GM19239 (cell line): ENCODE data around the gene PSMD1.
"Not testable (repeated sequence)": the region's sequence is repeated elsewhere in the genome, so short reads cannot be mapped to it uniquely, and the experiment has no call there.

Experiments used
- DNase-seq: peaks from one replicate; pipeline ENCODE4 v3.0.0; 2011; ENCODE audit warnings: low spot score; ENCODE audit not compliant: insufficient read length
- FAIRE-seq: peaks from 2 replicates; lab custom pipeline; 2011; peaks lifted over from hg19 to GRCh38; lab: Jason Lieb, UNC

PSMD1 gene

DNA sequence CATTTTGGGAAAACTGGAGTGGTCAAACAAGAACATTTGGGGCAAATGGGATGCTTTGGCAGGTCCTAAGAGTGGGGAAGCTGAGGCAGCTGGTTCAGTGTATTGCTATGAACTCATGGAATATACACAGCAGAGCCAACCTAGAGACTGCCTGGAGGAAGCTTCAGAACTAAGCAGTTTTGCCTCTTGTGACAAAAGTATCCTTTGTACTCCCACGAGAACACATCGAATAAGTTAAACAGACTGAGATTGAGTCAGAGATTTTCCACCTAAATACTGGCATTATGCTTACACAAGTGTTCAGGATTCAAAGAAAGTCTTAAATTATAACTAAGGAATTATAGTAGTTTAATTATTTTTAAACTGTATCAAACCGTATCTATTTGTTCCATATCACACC is 136.5 kb downstream of the PSMD1 start:
- DNase-seq (no peak), FAIRE-seq (no peak)

DNA sequence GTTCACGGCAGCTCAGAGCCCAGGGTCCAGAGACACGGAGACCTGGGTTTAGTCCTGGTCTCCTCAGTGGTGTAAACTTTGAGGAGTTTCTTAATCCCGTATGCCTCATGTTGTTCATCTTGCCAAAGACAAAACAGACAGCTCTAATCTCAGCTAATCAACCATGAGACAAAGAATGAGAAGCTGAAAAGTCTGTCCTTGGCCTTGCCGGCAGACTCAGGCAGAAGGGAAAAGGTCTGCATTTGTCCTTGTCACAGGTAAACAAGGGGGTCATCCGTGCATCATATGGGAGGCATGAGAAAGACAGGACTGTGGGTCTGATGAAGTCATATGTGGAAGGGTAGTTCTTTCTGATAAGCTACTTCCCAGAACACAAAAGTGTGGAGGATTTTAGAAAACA is 139.9 kb downstream of the PSMD1 start:
- FAIRE-seq (no peak), DNase-seq (no peak)

DNA sequence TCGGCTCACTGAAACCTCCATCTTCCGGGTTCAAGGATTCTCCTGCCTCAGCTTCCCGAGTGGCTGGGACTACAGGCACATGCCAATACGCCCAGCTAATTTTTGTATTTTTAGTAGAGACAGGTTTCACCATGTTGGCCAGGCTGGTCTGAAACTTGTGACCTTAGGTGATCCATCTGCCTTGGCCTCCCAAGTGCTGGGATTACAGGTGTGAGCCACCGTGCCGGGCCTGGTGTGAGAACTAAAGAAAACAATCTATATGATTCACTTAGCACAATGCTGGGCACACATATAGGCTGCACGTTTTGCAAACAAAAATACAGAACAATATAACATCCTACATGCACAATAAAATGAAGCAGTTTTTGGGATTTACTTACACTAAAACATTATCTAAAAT is 140.5 kb downstream of the PSMD1 start:
- FAIRE-seq, result not testable (repeated sequence)

DNA sequence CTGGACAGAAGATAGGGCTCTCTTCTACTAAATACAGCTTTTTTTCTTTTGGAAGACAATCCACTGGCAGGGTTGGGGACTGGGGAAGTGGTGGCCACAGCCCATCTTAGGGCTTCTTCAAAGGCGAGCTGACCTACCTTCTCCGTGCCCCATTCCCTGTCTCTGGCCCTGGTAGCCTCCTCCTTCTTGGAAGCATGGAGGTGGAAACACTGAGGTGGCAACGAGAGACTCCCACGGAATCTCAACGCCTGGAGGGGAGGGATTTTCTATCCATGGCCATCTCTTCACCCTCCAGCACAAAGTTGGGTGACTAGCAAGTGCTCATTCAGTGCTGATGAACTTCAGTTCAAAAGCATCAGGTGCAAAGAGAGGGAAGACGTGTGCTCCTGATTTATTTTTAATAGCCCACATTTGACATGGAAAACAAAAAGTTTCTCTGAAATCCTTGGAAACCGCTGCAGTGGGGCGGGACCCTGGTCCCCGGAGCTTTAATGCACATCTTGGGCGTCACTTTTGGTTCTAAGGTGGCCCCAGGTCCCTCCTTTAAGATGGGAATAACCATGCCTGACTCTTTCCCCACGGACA is 141.1 kb downstream of the PSMD1 start:
- DNase-seq (no peak), FAIRE-seq (no peak)

More for the DNA sequence above, 140.5 kb downstream of the PSMD1 start:
- not testable (repeated sequence) for DNase-seq

DNA sequence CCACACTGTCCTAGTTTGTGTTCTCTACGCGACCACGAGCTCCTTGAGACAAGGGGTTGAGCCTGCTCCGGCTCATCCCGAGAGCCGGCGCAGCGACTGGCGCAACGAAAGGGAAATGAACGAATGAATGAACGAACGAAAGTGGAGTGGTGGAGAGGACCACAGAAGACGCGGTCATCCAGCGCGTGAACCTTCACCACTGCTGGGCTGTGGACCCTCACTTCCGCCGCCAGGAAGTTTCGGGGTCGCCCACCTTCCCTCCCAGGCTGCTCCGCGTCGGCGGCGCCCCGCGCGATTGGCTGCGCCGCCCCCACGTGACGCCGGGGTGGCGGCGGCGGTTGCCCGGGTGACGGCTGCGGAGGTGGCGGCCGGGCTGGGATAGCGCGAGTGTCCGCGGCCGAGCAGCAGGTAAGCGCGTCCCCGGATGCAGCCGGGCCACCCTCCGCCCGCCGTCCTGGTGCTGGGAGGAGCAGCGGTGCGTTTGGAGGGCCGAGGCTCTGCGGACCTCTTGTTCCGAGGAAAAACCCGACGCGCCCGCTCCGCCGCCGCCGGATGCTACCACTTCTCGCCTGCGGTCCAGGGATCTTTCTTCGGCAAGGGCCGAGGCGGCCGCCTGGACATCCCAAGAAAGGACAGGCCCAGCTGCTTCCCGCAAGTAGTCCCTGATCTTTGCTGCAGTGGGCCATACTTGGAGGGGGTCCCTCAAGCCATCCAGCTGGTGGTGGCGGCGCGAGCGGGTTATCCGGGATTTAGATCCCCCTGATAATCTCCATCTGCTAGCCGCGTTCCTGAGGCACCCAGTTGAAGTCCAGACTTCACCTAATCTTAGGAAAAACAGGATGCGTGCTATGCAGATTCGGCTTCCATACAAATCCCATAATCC is 141.9 kb downstream of the PSMD1 start, which contains the start of gene ARMC9:
Gene ARMC9 (plus strand): TSS at position 341 of the 883 bp plus-strand sequence. CDS start 7,608 bp downstream, outside the sequence.
- DNase-seq (peak; percentile 91), FAIRE-seq (peak; percentile 90)

DNA sequence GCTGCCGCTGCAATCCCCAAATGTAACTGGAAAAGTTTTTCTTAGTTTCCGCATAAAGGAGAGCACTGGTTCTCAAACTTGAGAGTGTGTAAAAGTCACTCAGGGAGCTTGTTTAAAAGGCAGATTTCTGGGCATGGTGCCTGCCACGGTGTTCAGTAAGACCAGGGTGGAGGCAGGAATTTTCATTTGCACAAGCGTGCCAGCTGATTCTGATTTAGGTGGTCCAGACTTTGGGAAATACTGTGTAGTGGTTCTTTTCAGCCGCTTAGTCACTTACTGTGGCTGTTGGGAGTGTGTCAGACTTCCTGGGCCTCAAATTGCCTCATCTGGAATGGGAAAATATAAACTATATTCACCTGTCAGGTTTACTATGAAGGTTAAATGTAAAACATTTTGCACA is 142.6 kb downstream of the PSMD1 start:
- no peak for DNase-seq
- peak; percentile 21 for FAIRE-seq

DNA sequence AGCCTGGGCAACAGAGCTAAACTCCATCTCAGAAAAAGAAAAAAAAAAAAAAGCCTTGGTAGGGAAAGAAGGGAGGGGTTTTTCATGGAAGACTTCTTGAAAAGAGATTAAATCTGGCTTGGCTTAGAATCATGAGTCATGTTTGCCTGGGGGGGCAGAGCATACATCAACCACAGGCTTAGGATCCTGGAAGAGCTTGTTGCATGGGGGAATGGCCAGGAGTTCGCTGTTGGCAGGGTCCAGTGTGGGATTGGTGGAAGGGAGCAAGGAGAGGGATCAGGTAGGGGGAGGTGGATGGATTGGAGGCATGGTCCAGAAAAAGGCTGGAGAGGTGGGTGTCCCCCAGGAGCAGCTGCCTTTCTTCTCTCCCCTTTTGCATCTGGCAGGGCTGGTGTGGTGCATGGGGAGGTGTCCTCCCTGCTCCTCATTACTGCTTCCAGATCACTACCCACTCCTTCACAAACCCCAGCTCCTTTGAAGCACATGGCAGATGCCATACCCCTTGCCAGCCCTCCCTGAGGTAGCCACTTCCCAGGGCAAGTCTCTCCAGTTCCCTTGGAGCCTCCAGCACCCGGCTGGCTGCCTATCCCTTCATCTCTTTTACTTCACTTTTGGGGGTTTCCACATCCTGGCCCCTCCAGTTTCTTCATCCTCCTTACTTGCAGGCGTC is 144.3 kb downstream of the PSMD1 start:
- DNase-seq (no peak), FAIRE-seq (no peak)

DNA sequence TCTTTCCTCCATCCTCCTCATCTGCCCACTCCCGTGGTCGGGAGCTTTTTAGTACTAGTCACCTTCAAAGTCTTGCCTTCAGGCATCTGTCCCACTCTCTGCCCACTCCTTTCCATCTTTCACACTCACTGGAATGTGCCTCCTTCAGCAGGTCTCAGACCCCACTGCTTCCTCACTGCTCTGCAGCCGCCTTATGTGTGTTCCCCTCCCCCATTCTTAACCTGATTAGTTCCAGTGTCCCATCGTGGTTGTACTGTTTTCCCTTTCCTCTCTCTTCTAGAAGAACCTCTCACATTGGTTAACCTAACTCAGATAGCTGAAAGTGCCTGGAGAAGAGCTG is 144.8 kb downstream of the PSMD1 start:
- DNase-seq (no peak), FAIRE-seq (no peak)

DNA sequence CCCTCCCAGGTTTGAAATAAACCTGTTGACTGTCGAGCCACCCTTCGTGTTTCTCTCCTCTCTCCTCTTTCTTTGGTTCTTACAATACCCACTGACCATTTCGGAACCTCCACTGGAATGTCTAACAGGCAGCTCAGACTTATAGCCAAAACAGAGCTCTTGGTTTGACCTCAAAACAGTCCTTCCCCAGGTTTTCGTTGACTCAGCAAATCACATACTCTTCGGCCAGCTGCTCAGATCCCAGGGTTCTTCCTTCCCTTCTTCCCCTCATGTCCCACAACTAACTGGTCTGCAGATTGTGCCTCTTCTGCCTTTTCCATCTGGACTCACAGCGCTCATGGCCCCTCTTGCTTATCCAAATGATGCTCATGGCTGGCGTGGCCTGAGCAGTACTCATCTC is 146.4 kb downstream of the PSMD1 start:
- no peak for FAIRE-seq
- DNase-seq, result no peak

DNA sequence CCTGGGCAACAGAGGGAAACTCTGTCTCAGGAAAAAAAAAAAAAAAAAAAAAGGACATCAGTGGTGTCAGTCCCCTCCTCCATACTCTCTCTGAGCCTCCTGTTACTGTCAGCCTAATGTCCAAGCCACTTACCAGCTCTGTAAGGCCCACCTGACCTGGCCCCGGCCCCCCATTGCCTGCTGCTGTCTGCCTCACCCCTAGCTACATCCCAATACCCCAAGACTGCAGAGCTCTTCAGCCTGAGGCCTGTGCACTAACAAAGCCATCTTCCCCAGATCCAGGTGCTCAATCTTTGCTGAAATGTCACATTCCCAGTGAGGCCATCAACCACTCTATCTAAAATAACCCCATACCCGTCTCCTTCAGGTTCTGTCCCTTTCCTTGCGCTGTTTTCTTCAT is 147.5 kb downstream of the PSMD1 start:
- FAIRE-seq (no peak), DNase-seq (no peak)

DNA sequence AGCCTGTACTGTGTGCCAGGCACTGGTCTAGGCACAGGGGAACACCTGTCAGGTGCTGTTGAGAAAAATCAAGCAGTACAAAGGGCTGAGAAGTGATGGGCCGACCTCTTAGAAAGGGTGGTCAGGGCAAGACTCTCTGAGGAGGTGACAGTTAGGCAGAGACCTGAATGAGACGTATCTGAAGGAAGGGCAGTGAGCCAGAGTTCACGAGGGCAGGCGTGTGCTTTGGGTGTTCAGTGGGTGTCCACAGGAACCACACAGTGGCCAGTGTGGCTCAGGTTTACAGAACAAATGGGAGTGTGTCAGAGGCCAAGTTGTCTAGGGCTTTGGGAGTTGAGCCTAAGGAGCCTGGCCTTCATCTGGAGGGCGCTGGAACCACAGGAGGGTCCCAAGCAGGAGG is 147.9 kb downstream of the PSMD1 start:
- DNase-seq (no peak), FAIRE-seq (no peak)

DNA sequence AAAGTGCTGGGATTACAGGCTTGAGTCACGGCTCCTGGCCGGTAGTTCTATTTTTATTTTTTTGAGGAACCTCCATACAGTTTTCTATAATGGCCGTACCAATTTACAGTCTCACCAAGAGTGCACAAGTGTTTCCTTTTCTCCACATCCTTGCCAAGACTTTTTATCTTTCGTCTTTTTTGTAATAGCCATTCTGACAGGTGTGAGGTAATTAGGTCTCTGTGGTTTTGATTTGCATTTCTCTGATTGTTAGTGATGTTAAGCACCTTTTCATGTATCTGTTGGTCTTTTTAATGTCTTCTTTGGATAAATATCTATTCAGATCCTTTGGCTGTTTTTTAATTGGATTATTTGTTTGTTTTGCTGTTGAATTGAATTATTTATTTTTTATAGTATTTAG is 151.1 kb downstream of the PSMD1 start:
- DNase-seq, result no peak
- peak; percentile 21 for FAIRE-seq

DNA sequence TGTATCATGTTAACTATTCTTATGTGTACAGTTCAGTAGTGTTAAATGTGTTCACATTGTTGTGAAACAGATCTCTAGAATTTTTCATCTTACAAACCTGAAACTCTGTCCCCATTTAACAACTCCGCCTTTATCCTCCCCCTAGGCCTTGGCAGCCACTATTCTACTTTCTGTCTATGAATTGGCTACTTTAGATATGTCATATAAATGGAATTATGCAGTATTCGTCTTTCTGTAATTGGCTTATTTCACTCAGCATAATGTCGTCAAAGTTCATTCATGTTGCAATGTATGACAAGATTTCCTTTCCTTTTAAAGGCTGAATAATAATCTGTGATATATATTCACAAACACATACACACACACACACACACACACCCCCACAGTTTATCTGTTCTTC is 154.1 kb downstream of the PSMD1 start:
- FAIRE-seq (no peak), DNase-seq (no peak)

DNA sequence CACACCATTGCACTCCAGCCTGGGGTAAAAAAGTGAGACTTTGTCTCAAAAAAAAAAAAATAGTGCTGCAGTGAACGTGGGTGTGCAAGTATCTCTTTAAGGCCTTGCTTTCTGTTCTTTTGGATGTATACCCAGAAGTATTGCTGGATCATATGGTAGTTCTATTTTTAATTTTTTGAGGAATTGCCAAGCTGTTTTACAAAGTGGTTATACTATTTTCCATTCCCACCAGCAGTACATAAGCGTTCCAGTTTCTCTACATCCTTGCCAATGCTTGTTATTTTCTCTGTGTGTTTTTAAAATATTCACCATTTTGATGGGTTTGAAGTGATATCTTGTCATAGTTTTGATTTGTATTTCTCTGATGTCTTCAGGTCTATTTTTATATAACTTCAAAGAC is 154.8 kb downstream of the PSMD1 start:
- DNase-seq (no peak), FAIRE-seq (no peak)

DNA sequence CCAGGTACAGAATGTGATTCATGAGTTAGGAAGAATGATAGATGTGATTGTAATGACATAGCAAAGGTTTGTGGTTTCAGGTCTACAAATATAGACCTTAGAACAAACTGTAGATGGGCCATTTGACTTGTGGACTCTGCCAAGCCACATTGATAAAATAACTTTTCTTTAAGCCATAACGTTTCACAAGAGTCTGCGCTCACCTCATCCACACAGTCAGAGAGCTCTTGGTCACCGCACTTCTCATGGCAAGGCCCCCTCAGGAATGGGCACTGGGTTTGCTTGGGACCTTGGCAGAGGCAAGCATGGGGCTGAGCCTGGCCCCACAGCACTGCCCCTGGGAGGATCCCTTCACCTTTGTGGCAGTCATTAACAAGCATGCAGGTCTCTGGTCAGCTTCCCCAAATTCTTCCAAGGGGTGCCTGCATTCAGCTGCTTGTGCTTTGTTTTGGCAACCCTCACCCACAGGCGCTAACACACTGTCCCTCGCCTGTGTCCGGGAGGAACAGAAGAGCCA is 155.7 kb downstream of the PSMD1 start:
- FAIRE-seq, result no peak

DNA sequence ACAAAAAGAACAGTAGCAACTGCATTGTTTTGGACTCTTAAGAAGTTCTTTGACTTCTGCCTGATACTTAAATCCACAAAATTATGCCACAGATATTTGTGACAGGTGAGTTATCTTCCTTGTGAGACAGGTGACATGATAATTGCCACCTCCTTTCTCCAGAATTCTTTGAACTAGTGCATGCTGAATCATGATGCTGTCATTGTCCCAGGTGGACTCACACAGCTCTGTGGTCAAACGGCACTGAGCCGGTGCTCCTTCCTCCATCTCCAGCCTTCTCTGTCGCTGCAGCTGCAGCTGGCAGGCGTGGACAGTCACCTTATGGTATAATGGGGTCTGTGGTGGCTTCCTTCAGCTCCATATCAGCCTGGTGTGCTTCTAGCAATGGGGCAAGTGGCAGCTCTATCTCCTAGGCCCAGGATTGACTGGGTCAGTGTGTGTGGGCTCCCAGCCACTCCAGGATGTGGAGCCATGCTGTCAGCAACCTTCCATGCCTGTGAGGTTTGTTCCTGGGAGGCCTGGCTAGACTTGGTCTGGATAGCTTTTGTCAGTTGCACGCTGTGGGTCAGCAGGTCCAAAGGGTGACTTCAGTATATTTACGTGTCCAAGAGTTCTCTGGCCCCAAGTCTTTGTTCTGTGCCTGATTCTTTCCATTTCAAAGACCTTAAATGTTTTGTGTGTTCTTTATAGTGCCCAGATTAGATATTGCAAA is 157.4 kb downstream of the PSMD1 start:
- DNase-seq, result no peak
- no peak for FAIRE-seq

More for the DNA sequence above, 155.7 kb downstream of the PSMD1 start:
- DNase-seq, result no peak

DNA sequence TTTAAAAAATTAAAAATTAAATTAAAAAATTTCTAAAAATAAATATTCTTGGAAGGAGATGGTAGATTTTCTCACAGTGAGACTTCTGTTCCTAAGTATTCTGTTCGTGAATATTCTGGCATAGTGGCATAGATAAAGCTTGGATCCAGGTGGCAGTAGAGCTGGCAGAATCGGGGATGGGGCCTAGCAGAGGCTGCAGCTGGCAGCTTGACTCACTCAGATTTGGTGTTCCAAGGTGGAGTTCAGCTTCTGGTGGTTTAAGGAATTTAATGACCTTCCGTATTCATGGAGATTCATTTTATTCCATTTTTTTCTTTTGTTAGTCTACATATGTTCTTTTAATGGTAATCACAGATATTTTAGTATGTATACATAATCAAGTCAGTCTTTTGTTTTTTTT is 161.7 kb downstream of the PSMD1 start:
- DNase-seq (no peak), FAIRE-seq (no peak)

DNA sequence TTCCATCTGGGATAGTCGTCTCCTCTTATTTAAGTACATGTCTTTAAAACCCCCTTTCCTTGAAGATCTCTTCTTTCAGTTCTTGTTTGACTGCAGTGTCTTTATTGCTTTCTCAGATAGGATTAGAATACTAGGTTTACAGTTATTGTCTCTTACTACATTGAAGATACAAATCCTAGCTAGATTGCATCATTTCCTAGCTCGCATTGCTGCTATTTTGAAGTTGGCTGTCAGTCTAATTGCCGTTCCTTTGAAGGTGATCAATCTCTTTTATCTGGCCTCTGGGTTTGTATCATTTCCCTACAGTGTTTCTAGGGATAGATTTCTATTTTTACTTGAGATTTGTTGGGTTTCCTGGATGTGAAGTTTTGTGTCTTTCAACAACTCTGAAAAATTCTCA is 162.6 kb downstream of the PSMD1 start:
- FAIRE-seq (no peak), DNase-seq (no peak)

DNA sequence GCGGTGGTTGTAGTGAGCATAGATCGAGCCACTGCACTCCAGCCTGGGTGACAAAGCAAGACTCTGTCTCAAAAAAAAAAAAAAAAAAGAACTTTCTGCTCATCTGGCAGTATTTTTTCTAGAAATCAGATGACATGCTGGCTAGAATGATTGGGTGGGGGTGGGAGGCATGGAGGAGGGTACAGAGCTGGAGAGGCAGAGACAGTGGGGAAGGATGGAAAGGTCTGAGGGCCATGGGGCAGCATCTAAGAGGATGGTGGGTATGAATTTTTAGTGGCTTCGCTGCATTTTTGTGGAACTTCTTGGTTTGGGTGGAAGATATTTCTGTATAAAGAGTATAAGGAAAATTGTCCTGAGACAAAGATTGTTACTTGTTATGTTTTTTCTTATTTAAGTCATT is 165.1 kb downstream of the PSMD1 start:
- DNase-seq (no peak), FAIRE-seq (no peak)
